NCI-H2107 treated with DMSO at 0.1 percent for 48 hours (cell line): ENCODE data around the gene EAF1.
"Not testable (repeated sequence)": the region's sequence is repeated elsewhere in the genome, so short reads cannot be mapped to it uniquely, and the experiment has no call there.

Experiments
- DNase-seq: peaks from one replicate; lab custom pipeline; 2025; ENCODE audit not compliant: unreplicated experiment; lab: John Stamatoyannopoulos, UW

Gene EAF1

DNA sequence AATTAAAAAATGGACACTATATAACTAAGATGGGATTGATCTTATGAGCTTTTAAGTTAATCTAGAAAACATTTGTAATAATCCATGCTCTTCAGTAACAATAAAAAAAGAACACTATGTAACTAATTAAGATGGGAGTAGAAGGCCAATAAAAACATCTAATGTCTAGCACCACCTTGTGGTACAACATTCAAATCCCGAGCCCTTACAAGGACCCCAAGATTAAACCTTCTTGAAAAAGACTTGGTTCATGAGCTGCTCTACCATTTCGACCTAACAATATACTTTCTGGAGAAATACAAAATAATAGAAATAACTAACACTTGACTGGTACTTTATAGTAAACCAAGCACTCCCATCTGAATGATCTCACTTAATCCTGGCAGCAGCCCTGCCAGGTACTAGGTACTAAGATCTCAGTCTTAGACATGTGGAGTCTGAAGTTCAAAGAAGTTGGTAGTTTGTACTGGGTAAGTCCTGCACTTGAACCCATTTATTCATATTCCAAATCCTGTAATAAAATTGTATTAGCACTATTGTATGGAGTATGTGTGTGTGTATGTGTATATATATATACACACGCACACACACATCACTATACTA, 21.8 kb upstream of the EAF1 start:
- DNase-seq, result no peak

DNA sequence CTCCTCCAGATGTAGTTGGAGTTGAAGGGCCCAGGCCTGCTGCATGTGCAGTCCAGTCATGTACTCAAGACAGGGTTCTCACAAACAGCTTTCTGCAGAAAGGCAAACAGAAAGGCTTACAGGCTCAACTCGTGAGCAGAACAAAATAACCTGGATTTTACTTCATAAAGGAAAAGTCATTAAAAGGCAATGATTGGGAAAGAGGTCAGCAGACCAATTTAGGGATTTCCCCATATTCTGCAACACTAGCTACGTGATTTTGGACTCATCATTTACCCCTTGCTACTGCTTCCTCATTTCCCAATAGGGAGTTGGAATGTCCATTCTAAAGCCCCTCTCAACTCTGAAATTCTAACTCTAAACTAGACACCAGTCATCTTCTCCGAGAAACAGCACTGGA, 18.2 kb upstream of the EAF1 start:
- no peak for DNase-seq

DNA sequence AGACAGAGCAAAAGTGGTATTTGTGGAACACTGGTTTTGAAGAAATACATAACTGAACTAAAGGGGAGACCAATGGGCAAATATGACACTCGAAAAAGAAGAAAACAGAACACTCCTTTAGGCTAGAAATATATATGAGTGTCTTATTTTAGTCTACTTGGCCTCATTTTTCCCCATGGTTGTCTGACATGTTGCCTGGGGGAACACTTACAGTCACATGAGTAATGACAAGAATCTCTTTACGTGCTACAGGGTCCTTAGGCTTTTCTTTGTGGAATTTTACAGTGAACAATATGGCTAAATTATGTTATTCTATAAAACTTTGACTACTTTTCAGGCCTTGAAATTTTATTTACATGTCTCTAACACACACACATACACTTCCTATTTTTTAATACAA, 17.6 kb upstream of the EAF1 start:
- DNase-seq, result no peak

DNA sequence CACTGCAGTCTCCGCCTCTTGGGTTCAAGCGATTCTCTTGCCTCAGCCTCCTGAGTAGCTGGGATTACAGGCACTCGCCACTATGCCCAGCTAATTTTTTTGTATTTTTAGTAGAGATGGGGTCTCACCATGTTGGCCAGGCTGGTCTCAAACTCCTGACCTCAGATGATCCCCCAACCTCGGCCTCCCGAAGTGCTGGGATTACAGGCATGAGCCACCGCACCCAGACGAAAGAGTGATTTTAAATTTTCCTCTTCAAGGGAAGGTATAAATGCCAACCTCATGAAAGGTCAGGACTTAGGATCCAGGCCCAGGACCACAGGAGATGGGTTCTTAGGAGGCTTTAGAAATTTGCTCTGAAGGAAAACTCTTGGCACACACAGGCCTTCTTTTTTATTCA, 16.4 kb upstream of the EAF1 start:
- DNase-seq, result not testable (repeated sequence)

DNA sequence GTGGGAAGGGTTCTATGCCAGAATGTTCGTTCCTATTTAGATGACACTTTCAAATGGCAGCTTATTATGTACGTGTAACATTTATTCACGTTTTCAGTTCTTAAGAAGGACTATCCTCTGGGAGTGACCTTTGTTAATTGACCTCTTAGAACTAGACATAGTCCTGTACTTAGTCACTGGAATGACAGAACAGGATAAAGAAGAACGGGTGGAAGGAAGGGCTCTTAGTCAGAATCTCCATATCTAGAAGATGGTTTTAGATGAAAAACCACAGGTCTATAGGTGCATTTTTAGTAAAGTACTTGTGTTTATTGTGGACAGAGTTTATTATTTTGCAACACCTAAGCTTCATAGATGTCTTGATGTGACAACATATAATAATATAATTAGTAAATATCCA, 6.5 kb upstream of the EAF1 start:
- DNase-seq, result no peak

DNA sequence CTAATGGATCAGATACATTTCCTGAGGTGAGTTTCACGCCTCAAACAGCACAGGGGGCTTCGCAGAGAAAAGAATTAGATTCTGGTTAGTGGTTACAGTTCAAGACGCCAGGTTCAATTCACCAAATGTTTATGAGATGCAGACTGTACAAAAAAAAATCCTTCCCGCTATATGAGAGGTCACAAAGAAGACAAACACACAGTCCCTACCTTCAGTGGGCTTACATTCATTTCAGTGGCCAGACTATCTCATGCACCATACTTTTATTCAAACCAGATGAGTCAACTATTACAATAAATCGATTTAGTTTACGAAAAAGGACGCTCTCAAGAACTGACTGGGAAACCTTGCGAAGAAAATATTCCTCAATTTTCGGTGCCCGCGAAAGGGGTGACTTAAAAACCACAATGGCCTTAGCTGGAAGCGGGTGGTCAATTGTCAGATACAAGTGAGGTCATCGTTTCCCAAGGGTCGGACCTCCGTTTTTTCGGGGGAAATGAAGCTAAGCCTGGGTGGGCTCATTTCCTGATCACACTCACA, 749 bp upstream of the EAF1 start:
- no peak for DNase-seq

DNA sequence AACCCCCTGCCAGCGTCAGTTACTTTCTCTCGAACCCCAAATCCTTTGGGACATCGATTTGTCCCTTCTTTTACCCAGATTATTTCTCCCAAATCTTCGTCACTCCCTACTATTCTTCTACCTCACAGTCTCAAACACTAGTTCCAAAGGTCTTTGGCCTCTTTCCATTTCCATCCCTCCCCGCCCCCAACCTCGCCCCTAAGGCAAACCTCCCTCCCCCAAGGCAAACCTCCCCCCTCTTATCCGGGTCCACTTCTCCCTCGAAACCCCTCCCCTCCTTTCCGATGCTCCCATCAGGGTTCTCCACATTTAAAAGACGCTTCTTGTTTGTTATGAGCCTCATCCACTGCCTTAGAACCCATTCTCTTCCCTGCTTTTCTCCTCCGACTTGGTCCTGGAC, 583 bp downstream of the EAF1 start:
- no peak for DNase-seq

DNA sequence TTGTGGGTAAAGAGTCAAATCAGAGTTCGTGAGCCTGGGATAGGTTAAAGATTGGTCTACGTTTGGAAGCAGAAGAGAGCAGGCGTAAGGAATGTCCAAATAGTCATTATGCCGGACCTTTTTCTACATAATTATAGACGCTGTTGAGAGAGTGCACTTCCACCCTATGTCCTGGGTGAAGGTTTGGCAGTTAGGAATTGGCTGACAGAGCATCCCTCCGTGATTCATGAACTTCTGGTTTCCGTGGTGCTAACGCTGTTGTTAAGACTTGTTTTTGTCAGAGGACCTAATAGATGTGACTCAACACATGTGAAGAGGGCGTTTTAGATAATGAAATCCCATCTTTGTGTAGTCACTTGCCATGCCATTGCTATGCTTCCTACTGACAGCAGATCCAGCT, 1.1 kb downstream of the EAF1 start:
- DNase-seq, result no peak

DNA sequence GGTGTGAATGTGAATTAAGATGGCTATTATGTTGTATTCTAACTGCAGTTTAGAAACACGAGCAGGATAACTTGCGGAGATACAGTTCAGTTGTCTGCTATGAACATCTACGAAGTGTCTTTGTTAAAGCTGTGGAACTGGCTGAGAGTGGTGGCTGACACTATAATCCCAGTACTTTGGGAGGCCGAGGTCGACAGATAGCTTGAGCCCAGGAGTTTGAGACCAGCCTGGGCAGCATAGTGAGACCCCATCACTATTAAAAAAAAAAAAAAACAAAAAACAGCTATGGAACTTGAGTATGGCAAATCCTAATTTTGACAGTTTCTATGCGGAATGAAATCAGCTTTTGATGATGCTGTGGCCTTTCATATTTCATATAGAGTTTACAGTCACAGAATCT, 1.7 kb downstream of the EAF1 start:
- no peak for DNase-seq

DNA sequence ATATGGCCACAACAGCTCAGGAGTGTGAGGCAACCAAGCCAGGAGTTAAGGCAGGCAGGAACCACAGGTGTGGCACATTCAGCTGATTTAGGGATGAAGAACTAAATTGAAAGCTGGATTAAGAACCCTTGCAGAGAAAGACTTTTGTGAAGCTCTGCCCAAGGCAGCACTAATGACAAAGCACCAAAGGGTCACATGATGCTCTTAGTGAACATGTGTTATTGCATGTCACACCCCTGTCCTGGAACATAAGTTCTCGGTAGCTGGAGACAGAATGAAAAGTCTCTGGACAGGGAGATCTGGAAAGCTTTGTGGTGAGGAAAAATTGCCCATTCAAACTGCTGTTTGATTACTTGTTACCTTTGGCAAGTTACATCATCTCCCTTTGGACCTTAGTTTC, 3.2 kb downstream of the EAF1 start:
- no peak for DNase-seq

DNA sequence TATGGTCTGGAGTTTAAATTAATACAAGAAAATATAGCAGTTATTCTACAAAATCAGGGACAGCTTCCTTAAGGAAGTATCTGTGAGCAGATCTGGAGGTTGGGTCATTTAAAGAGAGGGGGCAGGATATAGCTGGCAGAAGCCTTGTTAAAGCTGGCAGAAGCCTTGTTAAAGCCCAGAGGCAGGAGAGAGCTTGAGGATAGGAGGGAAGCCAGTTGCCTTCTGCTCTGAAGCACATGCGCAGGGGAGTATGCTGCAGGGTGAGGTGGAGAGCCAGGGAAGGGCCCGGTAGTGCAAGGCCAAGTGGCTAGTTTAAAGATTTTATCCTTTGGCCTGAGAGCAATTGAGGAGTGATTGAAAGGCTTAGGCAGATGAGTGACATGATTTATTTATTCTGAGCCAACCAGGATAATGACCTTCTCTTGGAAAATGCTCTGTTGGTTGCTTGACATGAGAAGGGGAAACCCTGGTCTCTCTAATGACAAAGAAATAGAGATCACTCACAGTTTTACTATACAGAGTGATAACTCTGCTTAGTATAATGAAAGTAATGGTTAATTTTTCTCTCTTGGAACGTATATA, 3.9 kb downstream of the EAF1 start:
- DNase-seq, result no peak

DNA sequence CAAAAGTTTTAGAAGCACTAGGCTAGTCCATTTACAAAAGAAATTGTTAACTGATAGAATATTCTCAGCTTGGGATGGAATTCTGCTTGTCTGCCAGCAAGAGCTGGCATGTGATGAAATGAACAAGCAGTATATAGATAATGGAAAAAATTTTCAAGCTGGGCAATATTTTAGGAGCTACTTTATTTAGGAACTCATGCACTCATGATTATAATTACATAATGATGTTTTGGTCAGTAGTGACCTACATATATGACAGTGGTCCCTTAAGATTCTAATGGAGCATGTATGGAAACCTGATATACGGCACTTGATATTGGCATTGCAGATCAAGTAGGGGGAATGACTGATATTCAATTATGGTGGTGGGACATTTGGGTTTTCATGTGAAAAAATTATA, 6.1 kb downstream of the EAF1 start:
- DNase-seq, result no peak

DNA sequence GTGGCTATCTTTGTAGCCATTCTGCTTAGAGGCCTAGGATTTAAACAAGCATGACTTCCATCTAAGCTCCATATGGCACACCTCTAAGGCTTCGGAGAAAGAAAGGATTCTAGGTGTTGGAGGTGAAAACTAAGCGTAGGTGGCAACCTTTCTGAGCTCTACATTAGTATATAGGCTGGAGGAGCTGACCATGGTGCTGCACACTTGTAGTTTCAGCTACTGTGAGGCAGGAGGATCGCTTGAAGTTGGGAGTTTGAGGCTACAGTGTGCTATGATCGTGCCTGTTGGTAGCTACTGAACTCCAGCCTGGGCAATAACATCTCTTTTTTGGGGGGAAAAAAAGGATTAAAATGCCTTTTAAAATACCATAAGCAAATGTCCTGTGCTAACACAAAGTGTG, 7.4 kb downstream of the EAF1 start:
- no peak for DNase-seq

DNA sequence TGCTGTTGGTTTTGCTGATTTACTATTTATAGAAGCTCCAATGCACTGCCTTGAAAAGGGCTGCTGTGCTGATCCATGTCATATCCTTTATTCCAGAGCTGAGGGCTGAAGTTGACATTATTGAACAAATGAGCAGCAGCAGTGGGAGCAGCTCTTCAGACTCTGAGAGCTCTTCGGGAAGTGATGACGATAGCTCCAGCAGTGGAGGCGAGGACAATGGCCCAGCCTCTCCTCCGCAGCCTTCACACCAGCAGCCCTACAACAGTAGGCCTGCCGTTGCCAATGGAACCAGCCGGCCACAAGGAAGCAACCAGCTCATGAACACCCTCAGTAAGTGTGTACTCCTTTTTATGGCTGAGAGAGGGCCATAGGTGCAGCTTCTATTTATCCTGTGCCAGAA, 8.8 kb downstream of the EAF1 start:
- DNase-seq, result no peak

DNA sequence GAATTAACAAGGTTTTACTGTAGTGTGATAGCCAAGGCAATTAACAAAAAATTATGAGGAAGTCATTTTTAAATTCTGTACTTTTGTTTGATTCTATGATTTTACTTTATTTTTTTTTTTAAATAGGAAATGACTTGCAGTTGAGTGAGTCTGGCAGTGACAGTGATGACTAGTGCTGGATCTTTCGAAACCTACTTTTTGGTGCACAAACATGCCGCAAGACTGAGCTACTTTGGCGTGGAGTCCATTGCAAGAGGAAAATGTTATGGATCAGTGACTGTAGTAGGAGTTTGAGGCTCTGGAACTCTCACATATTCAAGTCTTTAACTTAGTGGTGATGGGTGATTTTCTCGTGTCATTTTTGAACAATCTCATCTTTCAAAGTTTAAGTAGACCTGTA, 11.6 kb downstream of the EAF1 start:
- no peak for DNase-seq

DNA sequence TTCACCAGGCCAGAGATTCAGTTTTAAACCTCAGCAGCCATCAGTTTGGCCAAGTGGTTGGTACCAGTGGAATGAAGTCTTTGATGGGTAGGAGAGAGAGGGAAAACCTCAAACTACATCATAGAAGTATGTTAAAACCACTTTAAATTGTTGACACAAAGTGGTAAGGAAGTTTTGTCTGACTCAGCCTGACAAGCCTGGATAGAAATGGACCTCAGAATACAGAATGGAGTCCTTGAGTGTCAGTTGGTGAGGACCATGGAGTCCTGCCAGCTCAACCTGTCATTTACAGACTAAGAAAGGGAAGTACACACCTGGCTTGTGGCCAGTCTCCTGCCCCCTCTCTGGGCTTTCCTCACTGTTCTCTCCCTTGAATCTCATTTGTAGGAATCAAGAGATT, 12.1 kb downstream of the EAF1 start:
- DNase-seq, result no peak

DNA sequence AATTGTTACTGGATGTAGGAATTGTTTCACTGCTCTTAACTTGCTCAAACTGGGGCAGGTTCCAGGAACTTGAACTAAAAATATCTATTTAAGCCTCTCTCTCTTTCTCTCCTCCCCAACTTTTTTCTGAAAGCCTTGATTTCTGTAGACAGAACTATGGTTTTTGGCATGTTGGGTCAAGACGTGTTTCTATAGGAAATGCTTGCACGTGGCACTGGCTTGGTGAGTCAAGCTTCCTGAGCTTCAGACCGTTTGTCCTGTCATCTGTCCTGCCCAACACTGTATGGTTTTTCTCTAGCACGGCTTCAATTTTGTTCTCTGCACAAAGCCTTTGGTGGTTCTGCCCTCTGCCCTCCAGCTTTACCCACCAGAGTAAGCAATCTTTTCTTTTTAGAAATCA, 13.5 kb downstream of the EAF1 start:
- no peak for DNase-seq

DNA sequence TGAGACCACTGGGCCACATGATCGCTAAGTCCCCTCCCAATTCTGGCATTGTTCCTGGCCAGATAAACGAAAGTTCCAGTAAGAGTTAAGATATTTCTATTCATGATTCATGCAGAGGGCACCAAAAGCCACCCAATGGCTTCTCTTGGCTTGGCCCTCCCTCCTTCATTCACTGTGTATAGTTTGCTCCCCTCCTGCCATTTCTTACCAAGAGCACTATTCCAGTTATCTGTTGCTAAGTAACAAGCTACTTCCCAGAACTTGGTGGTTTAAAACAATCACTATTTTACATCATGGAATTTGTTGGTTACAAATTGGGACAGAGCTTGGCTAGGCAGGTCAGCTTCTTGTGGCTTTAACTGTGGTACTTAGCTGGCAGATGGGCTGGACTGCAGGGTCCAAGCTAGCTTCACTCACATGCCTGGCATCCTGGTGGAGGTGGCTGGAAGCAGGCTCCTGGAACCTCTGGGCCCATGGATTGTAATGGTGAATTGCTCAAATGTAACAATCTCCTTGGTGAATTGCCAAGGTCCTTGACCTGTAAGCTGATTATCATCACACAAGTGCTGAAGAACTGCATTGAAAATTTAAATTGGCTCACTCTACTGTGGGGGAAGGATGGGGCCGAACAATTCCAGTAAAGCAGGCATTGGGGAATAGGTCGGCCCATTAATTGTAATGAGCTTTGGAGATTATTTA, 16.6 kb downstream of the EAF1 start:
- DNase-seq, result no peak

DNA sequence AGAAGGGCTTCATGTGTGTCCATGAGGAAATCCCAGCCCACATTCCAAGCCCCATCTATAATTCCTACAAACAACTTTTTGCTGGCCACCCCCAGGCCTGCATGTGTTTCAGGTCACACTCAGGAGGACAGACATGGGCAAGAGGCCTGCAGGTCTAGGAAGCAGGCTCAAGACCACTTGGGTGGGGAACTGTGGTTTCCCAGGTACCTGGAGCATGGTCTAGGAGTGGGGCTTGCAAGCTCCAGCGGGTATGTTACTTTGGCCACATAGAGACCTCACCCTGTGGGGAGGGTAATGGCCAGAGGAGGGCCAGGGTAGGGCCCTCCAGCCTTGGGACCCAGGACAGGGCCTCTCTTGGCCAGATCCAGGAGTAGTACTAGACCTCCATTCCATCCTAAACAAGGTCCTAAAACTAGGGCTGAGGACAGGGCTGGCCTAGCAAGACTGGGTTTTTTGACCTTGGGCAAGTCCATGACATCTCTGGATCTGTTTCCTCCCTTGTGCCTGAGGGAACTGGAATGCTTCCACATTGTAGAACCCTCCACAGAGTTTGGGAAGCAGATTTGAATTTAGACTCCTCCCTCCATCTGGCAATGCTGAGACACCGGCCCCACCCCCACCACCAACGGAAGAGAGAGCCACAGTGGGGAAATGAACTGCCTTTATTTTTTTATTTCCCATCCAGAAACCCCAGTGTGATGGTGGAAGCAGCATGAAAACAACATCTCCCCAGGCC, 22.3 kb downstream of the EAF1 start:
- DNase-seq, result no peak

DNA sequence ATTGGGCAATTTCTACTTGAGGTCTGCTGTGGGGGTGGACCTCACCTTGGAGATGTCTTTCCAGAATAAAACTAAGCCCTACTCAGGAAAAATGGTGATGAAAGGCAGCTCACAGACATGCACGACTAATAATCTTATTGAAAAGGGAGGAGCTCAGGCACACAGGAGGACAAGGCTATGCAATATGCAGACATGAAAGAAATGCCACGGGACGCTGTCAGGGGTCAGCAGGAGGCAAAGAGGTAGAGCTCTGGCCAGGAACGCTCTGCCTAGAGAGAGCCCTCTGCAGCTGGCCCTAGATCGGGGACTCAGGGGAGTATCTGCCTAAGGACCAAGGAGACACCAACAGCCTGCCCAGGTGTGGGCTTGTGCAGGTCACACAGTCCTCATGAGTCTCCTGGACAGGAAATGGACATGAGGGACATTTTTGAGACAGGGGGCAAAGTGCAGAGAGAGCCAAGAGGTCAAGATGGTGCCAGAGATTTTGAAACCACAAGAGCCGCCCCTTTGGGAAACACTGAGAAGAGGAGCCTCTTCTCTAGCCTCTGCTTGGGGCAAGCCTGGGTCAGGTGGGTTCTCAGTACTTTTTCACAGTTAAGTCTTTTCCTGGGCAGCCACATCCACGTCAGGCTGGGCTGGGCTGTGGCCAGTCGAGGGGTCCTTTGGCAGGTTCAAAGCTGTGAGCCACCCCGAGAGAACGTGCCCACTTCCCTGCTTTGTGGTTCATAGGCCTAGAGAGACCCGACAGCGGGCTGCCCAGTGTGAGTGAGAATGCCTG, 23.2 kb downstream of the EAF1 start:
- no peak for DNase-seq
